ENCODE measurements around the gene DTL. TPM values are rescaled to one million over a fixed set of nuclear protein-coding genes. Genes with fewer than 3 reads are reported as not detected.

The DTL gene

GRCh38 chr1:212139526-212140135 lies 104.1 kb downstream of the DTL start:
- Histone ChIP-seq H3K9me3 (replicated peaks; ENCODE audit: low read length) (no peaks in the 10 kb centered on the region), H3K4me2 (ENCODE audit: low read length) (no peak overlapping the region), H3K4me3 (ENCODE audit: low read length) (no peak overlapping the region), H3K36me3 (ENCODE audit: insufficient read depth, low read length) (no peaks in the 10 kb centered on the region), H3K9ac (ENCODE audit: low read depth, low read length) (no peak overlapping the region), H3K4me1 (ENCODE audit: control insufficient read depth, insufficient read depth, low read length) (no peaks in the 10 kb centered on the region), H3K27me3 (ENCODE audit: control insufficient read depth, insufficient read depth, low read length) (no peaks in the 10 kb centered on the region)

- H3K9me3 ChIP-seq (replicated peaks; ENCODE audit: low read length): no peaks in the 10 kb centered on the region
- H3K9ac ChIP-seq (ENCODE audit: low read depth, low read length): no peak overlapping the region
- H3K27me3 ChIP-seq (ENCODE audit: control insufficient read depth, insufficient read depth, low read length): no peaks in the 10 kb centered on the region
- H3K4me1 ChIP-seq (ENCODE audit: control insufficient read depth, insufficient read depth, low read length): no peaks in the 10 kb centered on the region
- H3K4me3 ChIP-seq (ENCODE audit: low read length): no peak overlapping the region
- no peaks in the 10 kb centered on the region for H3K36me3 ChIP-seq (ENCODE audit: insufficient read depth, low read length)
- H3K4me2 ChIP-seq (ENCODE audit: low read length): no peak overlapping the region
Observed at GRCh38 chr1:212141404-212141803, 105.9 kb downstream of the DTL start.

GRCh38 chr1:212142883-212143530 lies 107.5 kb downstream of the DTL start:
- H3K4me2 ChIP-seq (ENCODE audit: low read length): no peak overlapping the region
- no peaks in the 10 kb centered on the region for H3K9me3 ChIP-seq (replicated peaks; ENCODE audit: low read length)
- no peaks in the 10 kb centered on the region for H3K36me3 ChIP-seq (ENCODE audit: insufficient read depth, low read length)
- H3K27me3 ChIP-seq (ENCODE audit: control insufficient read depth, insufficient read depth, low read length): no peaks in the 10 kb centered on the region
- no peak overlapping the region for H3K9ac ChIP-seq (ENCODE audit: low read depth, low read length)
- H3K4me1 ChIP-seq (ENCODE audit: control insufficient read depth, insufficient read depth, low read length): no peaks in the 10 kb centered on the region
- H3K4me3 ChIP-seq (ENCODE audit: low read length): no peak overlapping the region

- Histone ChIP-seq H3K27me3 (ENCODE audit: control insufficient read depth, insufficient read depth, low read length) (no peaks in the 10 kb centered on the region), H3K4me1 (ENCODE audit: control insufficient read depth, insufficient read depth, low read length) (no peaks in the 10 kb centered on the region), H3K9me3 (replicated peaks; ENCODE audit: low read length) (no peaks in the 10 kb centered on the region), H3K4me3 (ENCODE audit: low read length) (no peak overlapping the region), H3K36me3 (ENCODE audit: insufficient read depth, low read length) (no peaks in the 10 kb centered on the region), H3K9ac (ENCODE audit: low read depth, low read length) (no peak overlapping the region), H3K4me2 (ENCODE audit: low read length) (no peak overlapping the region)
Observed at GRCh38 chr1:212147581-212148033, 112.1 kb downstream of the DTL start.

GRCh38 chr1:212149566-212149965 lies 114.0 kb downstream of the DTL start:
- H3K9me3 ChIP-seq (replicated peaks; ENCODE audit: low read length): no peaks in the 10 kb centered on the region
- no peak overlapping the region for H3K9ac ChIP-seq (ENCODE audit: low read depth, low read length)

GRCh38 chr1:212152308-212152693 lies 116.8 kb downstream of the DTL start:
- H3K4me2 ChIP-seq (ENCODE audit: low read length): no peak overlapping the region
- no peaks in the 10 kb centered on the region for H3K4me1 ChIP-seq (ENCODE audit: control insufficient read depth, insufficient read depth, low read length)
- no peaks in the 10 kb centered on the region for H3K36me3 ChIP-seq (ENCODE audit: insufficient read depth, low read length)
- H3K4me3 ChIP-seq (ENCODE audit: low read length): no peak overlapping the region
- no peaks in the 10 kb centered on the region for H3K27me3 ChIP-seq (ENCODE audit: control insufficient read depth, insufficient read depth, low read length)
- no peak overlapping the region for H3K9ac ChIP-seq (ENCODE audit: low read depth, low read length)
- no peaks in the 10 kb centered on the region for H3K9me3 ChIP-seq (replicated peaks; ENCODE audit: low read length)

More at GRCh38 chr1:212149566-212149965, 114.0 kb downstream of the DTL start:
- H3K36me3 ChIP-seq (ENCODE audit: insufficient read depth, low read length): no peaks in the 10 kb centered on the region
- no peak overlapping the region for H3K4me3 ChIP-seq (ENCODE audit: low read length)
- no peak overlapping the region for H3K4me2 ChIP-seq (ENCODE audit: low read length)
- H3K27me3 ChIP-seq (ENCODE audit: control insufficient read depth, insufficient read depth, low read length): no peaks in the 10 kb centered on the region
- H3K4me1 ChIP-seq (ENCODE audit: control insufficient read depth, insufficient read depth, low read length): no peaks in the 10 kb centered on the region

GRCh38 chr1:212152869-212153268 lies 117.3 kb downstream of the DTL start:
- Histone ChIP-seq H3K27me3 (ENCODE audit: control insufficient read depth, insufficient read depth, low read length) (no peaks in the 10 kb centered on the region), H3K4me2 (ENCODE audit: low read length) (no peak overlapping the region), H3K4me1 (ENCODE audit: control insufficient read depth, insufficient read depth, low read length) (no peaks in the 10 kb centered on the region), H3K36me3 (ENCODE audit: insufficient read depth, low read length) (no peaks in the 10 kb centered on the region), H3K9ac (ENCODE audit: low read depth, low read length) (no peak overlapping the region), H3K4me3 (ENCODE audit: low read length) (no peak overlapping the region), H3K9me3 (replicated peaks; ENCODE audit: low read length) (no peaks in the 10 kb centered on the region)

GRCh38 chr1:212153635-212154034 lies 118.1 kb downstream of the DTL start:
- H3K27me3 ChIP-seq (ENCODE audit: control insufficient read depth, insufficient read depth, low read length): no peaks in the 10 kb centered on the region
- H3K9me3 ChIP-seq (replicated peaks; ENCODE audit: low read length): no peaks in the 10 kb centered on the region
- no peak overlapping the region for H3K9ac ChIP-seq (ENCODE audit: low read depth, low read length)
- H3K4me1 ChIP-seq (ENCODE audit: control insufficient read depth, insufficient read depth, low read length): no peaks in the 10 kb centered on the region
- no peak overlapping the region for H3K4me2 ChIP-seq (ENCODE audit: low read length)
- no peaks in the 10 kb centered on the region for H3K36me3 ChIP-seq (ENCODE audit: insufficient read depth, low read length)
- H3K4me3 ChIP-seq (ENCODE audit: low read length): no peak overlapping the region

Small RNA genes lying within 50 kb of the gene (small RNA-seq; reads per million reads assigned to genes)
- gene MIR3122: not detected
- gene RF00568: not detected
- not detected for gene RN7SKP98

Measured in skeletal muscle satellite cell (primary cell).